Calu3 (cell line): ENCODE data around the gene MYBPC2. TPM values are rescaled to one million over a fixed set of nuclear protein-coding genes. Genes with fewer than 3 reads are reported as not detected.
"Not testable (repeated sequence)": the region's sequence is repeated elsewhere in the genome, so short reads cannot be mapped to it uniquely, and the experiment has no call there.

Experiments
- BruUV-seq: library from RNA; stranded (reverse); fragments of 400-500 nt; replicated peaks from 2 replicates; lab custom pipeline; 2021; lab: Mats Ljungman, UMichigan
- CTCF ChIA-PET: fragments of 300-600 bp; sonication (Branson Sonifier 250); formaldehyde crosslinking; loops from one replicate; lab custom pipeline; 2022; ENCODE audit warnings: antibody characterized with exemption; lab: Charles Lee
- DNase-seq: peaks from one replicate; pipeline ENCODE4 v3.0.0; 2022
- H3K27ac Mint-ChIP-seq: one replicate; pipeline ENCODE4 v1.8.0; 2022; ENCODE audit warnings: mixed read lengths; ENCODE audit not compliant: unreplicated experiment
- H3K27me3 Mint-ChIP-seq: one replicate; pipeline ENCODE4 v1.8.0; 2022; ENCODE audit warnings: mixed read lengths; ENCODE audit not compliant: unreplicated experiment
- H3K36me3 Mint-ChIP-seq: one replicate; pipeline ENCODE4 v1.8.0; 2022; ENCODE audit warnings: mild to moderate bottlenecking, moderate library complexity, mixed read lengths; ENCODE audit not compliant: insufficient read depth, unreplicated experiment
- H3K4me1 Mint-ChIP-seq: one replicate; pipeline ENCODE4 v1.8.0; 2022; ENCODE audit warnings: mild to moderate bottlenecking, low read depth, mixed read lengths; ENCODE audit not compliant: unreplicated experiment
- H3K4me3 Mint-ChIP-seq: one replicate; pipeline ENCODE4 v1.8.0; 2022; ENCODE audit warnings: mild to moderate bottlenecking, low read depth, moderate library complexity, mixed read lengths; ENCODE audit not compliant: unreplicated experiment
- H3K9me3 Mint-ChIP-seq: one replicate; pipeline ENCODE4 v1.8.0; 2022; ENCODE audit warnings: low read depth, mixed read lengths; ENCODE audit not compliant: unreplicated experiment
- intact Hi-C: fragments of 100-400 bp; cut with micrococcal nuclease; formaldehyde crosslinking; loops from one replicate; pipeline ENCODE4 v1.10.0; 2022; ENCODE audit not compliant: unreplicated experiment
- total RNA-seq: library from RNA; stranded (reverse); gene quantifications from 2 replicates; pipeline ENCODE4 v1.2.3, GENCODE V29; 2022
- TF ChIP-seq, protein P1 (sequence below): fragments of 200-600 bp; IDR thresholded peaks from one replicate; pipeline ENCODE4 v1.8.0; 2022; ENCODE audit warnings: antibody characterized with exemption; ENCODE audit not compliant: unreplicated experiment

Gene MYBPC2
- total RNA-seq, 1 experiment from 2014 or later: not detected

DNA sequence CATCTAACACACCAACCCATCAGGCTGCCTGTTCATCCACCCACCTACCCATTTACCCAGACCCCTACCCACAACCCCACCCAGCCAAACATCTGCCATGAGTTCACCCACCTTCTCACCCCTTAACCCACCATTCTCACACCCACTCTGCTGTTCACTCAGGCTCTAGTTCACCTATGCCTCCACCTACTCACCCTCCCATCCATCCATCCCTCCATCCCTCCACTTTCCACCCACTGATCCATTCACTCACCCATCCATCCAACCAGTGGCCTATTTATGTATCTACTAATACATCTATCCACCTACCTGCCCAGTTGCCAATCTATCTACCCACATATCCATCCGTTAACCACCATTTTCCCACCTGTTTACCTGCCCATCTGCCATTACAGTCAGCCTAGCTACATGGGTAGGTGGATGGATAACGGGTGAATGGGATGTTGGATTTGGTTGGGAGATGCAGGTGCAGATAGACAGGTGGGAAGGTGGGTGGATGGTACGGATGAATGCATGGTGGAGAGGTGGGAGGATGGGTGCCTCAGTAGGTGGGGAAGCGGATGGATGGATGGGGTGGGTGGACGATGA is 5.3 kb downstream of the MYBPC2 start:
- H3K4me1 Mint-ChIP-seq: no peaks in the 10 kb centered on the region
- H3K9me3 Mint-ChIP-seq: no peaks in the 10 kb centered on the region
- no peak overlapping the region for H3K4me3 Mint-ChIP-seq
- H3K27me3 Mint-ChIP-seq: peaks cover 88% of the 10 kb centered on the region
- no TSS peak for BruUV-seq
- no peak for DNase-seq
- H3K36me3 Mint-ChIP-seq: peaks cover 5% of the 10 kb centered on the region
- TF ChIP-seq, protein P1, sequence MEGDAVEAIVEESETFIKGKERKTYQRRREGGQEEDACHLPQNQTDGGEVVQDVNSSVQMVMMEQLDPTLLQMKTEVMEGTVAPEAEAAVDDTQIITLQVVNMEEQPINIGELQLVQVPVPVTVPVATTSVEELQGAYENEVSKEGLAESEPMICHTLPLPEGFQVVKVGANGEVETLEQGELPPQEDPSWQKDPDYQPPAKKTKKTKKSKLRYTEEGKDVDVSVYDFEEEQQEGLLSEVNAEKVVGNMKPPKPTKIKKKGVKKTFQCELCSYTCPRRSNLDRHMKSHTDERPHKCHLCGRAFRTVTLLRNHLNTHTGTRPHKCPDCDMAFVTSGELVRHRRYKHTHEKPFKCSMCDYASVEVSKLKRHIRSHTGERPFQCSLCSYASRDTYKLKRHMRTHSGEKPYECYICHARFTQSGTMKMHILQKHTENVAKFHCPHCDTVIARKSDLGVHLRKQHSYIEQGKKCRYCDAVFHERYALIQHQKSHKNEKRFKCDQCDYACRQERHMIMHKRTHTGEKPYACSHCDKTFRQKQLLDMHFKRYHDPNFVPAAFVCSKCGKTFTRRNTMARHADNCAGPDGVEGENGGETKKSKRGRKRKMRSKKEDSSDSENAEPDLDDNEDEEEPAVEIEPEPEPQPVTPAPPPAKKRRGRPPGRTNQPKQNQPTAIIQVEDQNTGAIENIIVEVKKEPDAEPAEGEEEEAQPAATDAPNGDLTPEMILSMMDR: no peak
- no peak overlapping the region for H3K27ac Mint-ChIP-seq
- intact Hi-C loops: no loop called here
- CTCF ChIA-PET: interaction anchor here (0.6 kb wide), 1 partner anchor 11 kb away, joined by 5 read pairs; no protein-coding TSS in a partner anchor

DNA sequence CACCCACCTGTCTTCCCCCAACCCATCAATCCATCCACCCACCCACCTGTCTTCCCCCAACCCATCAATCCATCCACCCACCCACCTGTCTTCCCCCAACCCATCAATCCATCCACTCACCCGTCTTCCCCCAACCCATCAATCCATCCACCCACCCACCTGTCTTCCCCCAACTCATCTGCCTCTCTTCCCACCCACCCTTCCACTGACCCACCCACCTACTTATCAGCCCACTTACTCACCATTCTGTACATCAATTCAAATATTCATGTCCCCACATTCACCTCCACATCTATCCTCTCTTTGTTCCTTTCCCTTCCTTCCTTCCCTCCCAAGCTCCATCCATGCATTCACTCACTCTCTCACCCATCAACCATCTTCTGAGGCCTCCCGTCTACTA is 6.4 kb downstream of the MYBPC2 start:
- peaks cover 85% of the 10 kb centered on the region for H3K27me3 Mint-ChIP-seq
- H3K36me3 Mint-ChIP-seq, intact Hi-C loops, H3K4me1 Mint-ChIP-seq, H3K27ac Mint-ChIP-seq, BruUV-seq, H3K4me3 Mint-ChIP-seq, DNase-seq, H3K9me3 Mint-ChIP-seq: not testable (repeated sequence)
- CTCF ChIA-PET: interaction anchor here (1.3 kb wide), 1 partner anchor 248 kb away, joined by 4 read pairs; no protein-coding TSS in a partner anchor

DNA sequence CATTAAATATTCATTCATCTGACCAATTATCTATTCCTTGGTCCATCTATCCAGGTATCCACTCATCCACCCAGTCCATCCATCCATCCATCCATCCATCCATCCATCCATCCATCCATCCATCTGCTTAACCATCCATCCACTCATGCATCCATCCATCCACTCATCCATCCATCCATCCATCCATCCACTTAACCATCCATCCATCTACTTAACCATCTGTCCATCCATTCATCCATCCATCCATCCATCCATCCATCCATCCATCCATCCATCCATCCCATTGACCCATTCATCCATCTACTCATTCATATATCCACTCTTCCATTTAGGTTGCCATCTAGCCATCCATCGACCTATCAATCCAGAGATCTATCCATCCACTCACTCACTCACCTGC is 11.4 kb downstream of the MYBPC2 start:
- Mint-ChIP-seq H3K27ac (no peak overlapping the region), H3K36me3 (peaks cover 5% of the 10 kb centered on the region), H3K27me3 (peaks cover 60% of the 10 kb centered on the region), H3K4me3 (no peak overlapping the region), H3K4me1 (no peaks in the 10 kb centered on the region), H3K9me3 (peaks cover 5% of the 10 kb centered on the region)
- intact Hi-C loops: no loop called here
- no TSS peak for BruUV-seq
- DNase-seq: no peak
- CTCF ChIA-PET: interaction anchor here (0.5 kb wide), 1 partner anchor 20 kb away, joined by 3 read pairs; no protein-coding TSS in a partner anchor
- TF ChIP-seq, protein P1: no peak

DNA sequence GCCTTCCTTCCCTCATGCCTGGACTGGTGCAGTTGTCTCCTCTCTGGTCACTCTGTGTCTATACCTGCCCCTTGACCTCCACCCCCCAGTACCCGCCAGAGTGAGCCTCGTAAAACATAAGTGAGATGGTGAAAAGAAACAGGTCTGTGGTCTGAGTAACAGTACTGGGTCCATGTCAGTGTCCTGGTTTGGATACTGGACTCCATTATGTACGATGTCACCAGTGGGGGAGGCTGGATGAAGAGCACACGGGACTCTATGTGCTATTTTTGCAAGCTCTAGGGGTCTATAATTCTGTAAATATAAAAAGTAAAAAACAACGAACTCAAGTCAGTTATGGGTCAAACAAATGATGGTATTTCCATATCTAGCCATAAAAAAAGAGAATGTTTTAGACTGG is 14.4 kb downstream of the MYBPC2 start:
- H3K27me3 Mint-ChIP-seq: peaks cover 55% of the 10 kb centered on the region
- H3K9me3 Mint-ChIP-seq: peaks cover 5% of the 10 kb centered on the region
- H3K4me3 Mint-ChIP-seq: no peak overlapping the region
- no peaks in the 10 kb centered on the region for H3K4me1 Mint-ChIP-seq
- no TSS peak for BruUV-seq
- CTCF ChIA-PET: no interaction called here
- TF ChIP-seq, protein P1: no peak
- no peak for DNase-seq
- peaks cover 5% of the 10 kb centered on the region for H3K36me3 Mint-ChIP-seq
- H3K27ac Mint-ChIP-seq: no peak overlapping the region
- intact Hi-C loops: no loop called here

DNA sequence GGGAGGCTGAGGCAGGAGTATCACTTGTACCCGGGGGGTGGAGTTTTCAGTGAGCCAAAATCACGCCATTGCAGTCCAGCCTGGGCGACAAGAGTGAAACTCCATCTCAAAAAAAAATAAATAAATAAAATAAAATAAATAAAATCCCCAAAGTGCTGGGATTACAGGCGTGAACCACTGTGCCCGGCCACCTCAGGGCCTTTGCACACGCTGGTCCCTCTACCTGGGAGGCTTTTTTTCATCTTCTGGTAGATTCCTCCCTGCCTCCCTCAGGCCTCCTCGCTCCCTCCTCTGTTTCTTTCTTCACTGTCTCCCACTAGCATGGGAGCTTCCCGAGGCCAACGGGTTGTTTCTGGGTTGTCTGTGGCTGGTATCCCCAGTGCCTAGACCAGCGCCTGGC is 15.1 kb downstream of the MYBPC2 start:
- H3K4me3 Mint-ChIP-seq: no peak overlapping the region
- H3K36me3 Mint-ChIP-seq: peaks cover 5% of the 10 kb centered on the region
- CTCF ChIA-PET: no interaction called here
- peaks cover 5% of the 10 kb centered on the region for H3K9me3 Mint-ChIP-seq
- peaks cover 62% of the 10 kb centered on the region for H3K27me3 Mint-ChIP-seq
- no TSS peak for BruUV-seq
- intact Hi-C loops: no loop called here
- no peaks in the 10 kb centered on the region for H3K4me1 Mint-ChIP-seq
- no peak for DNase-seq
- H3K27ac Mint-ChIP-seq: no peak overlapping the region
- TF ChIP-seq, protein P1: no peak
